ENCODE measurements around the gene UQCRC2.
"Not testable (repeated sequence)": the region's sequence is repeated elsewhere in the genome, so short reads cannot be mapped to it uniquely, and the experiment has no call there.

Gene UQCRC2

DNA sequence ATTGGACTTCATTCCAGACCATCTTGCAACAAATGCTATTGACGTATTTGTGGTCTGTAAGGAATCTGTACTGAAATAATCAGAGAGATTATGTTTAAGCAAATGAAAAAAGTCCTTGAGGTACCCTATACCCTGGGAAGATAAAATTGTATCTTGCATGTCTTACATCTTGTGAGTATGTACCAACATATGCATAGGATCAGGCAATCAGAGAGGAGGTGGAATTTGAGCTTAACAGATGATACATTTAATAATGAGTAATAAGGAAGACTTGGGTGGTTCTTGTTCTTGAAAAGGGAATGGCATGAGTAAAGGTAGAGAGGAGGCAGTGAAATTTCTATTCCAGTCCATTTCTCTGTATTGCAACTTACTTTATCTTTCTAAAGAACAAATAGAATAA lies 65.4 kb downstream of the UQCRC2 start:
- TF ChIP-seq CTCF (IDR thresholded peaks at IDR 0.05; ENCODE audit: low read depth, low read length) = no peak
- H3K4me3 ChIP-seq (replicated peaks in 1 of 2; ENCODE audit: low read depth in 2 of 2, low read length in 2 of 2) = no peak overlapping the region
- peak in 1 of 2 donors; percentile 47 for DNase-seq (ENCODE audit: low read depth in 2 of 2)

DNA sequence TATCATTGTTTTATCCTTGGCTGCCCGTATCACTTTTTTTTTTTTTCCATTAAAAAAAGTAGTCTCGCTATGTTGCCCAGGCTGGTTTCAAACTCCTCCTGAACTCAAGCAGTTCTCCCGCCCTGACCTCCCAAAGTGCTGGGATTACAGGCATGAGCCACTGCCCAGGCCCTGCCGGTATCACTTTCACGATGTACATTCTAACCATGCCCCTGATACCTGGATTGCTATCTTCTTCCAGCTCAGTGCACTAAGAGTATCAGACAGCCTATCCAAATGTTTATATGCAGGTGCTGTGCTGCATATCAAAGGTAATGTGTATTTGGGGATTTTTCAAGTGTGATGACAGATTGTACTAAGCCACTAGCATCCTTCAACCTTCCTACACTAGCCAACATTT lies 69.0 kb downstream of the UQCRC2 start:
- TF ChIP-seq CTCF (IDR thresholded peaks at IDR 0.05; ENCODE audit: low read depth, low read length) = no peak
- no peak for DNase-seq (ENCODE audit: low read depth in 2 of 2)

GRCh38 chr16:22023505-22023904 lies 70.3 kb downstream of the UQCRC2 start:
- DNase-seq (ENCODE audit: low read depth in 2 of 2) = no peak
- no peak for TF ChIP-seq CTCF (IDR thresholded peaks at IDR 0.05; ENCODE audit: low read depth, low read length)
- no peak overlapping the region for H3K4me3 ChIP-seq (replicated peaks in 1 of 2; ENCODE audit: low read depth in 2 of 2, low read length in 2 of 2)

More for the DNA sequence above, 69.0 kb downstream of the UQCRC2 start:
- H3K4me3 ChIP-seq (replicated peaks in 1 of 2; ENCODE audit: low read depth in 2 of 2, low read length in 2 of 2) = no peak overlapping the region

DNA sequence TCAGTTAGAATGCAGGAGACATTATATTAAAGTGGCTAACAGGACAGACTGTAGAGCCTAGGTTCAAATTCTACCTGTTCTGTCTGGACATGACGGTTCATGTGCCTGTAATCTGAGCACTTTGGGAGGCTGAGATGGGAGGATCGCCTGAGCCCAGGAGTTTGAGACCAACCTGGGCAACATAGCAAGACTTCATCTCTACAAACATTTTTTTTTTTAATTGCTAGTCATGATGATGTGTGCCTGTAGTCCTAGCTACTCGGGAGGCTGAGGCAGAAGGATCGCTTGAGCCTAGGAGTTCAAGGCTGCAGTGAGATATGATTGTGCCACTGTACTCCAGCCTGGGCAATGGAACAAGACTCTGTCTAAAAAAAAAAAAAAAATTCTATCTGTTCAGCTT lies 71.6 kb downstream of the UQCRC2 start:
- H3K4me3 ChIP-seq (replicated peaks in 1 of 2; ENCODE audit: low read depth in 2 of 2, low read length in 2 of 2); DNase-seq (ENCODE audit: low read depth in 2 of 2): not testable (repeated sequence)

- DNase-seq (ENCODE audit: low read depth in 2 of 2) = peak; percentile 18 to 67
- H3K4me3 ChIP-seq (replicated peaks in 1 of 2; ENCODE audit: low read depth in 2 of 2, low read length in 2 of 2) = no peak overlapping the region
- TF ChIP-seq CTCF (IDR thresholded peaks at IDR 0.05; ENCODE audit: low read depth, low read length) = no peak
Observed at GRCh38 chr16:22027633-22028032, 74.5 kb downstream of the UQCRC2 start.

GRCh38 chr16:22029632-22030031 lies 76.5 kb downstream of the UQCRC2 start:
- TF ChIP-seq CTCF (IDR thresholded peaks at IDR 0.05; ENCODE audit: low read depth, low read length) = no peak
- no peak overlapping the region for H3K4me3 ChIP-seq (replicated peaks in 1 of 2; ENCODE audit: low read depth in 2 of 2, low read length in 2 of 2)
- peak in 1 of 2 donors; percentile 13 for DNase-seq (ENCODE audit: low read depth in 2 of 2)

DNA sequence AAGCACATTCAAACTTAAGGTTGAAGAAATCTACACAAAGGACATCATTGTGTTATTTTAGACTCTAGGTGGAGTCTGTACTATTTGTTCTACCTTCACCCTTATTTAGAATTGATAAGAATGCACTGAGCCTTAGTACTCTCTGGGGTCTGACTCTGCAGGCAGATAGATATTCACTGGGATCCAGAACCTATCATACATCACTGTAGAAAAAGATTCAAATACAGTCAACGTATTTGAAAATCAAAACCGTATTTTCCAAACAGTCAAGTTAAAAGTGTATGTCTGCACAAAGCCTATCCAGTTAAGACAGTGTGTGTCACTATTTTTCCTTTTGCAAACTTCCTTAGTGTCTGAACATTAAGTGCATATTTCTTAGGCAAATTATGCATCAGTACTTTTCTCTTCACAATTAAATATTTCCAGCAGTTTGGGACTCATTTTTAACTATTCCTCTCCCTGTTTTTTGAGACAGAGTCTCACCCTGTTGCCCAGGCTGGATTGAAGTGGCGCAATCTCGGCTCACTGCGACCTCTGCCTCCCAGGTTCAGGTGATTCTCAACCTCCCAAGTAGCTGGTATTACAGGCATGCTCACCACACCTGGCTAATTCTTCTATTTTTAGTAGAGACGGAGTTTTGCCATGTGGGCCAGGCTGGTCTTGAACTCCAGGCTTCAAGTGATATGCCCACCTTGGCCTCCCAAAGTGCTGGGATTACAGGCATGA lies 77.1 kb downstream of the UQCRC2 start:
- DNase-seq (ENCODE audit: low read depth in 2 of 2) = no peak
- TF ChIP-seq CTCF (IDR thresholded peaks at IDR 0.05; ENCODE audit: low read depth, low read length) = no peak
- no peak overlapping the region for H3K4me3 ChIP-seq (replicated peaks in 1 of 2; ENCODE audit: low read depth in 2 of 2, low read length in 2 of 2)
